ENCODE results near the gene C9orf153. TPM values are rescaled to one million over a fixed set of nuclear protein-coding genes. Genes with fewer than 3 reads are reported as not detected.

Gene C9orf153
- polyA plus RNA-seq, 1 of the 3 experiments (the other 2 are of a cell fraction) = 0.03 TPM

DNA sequence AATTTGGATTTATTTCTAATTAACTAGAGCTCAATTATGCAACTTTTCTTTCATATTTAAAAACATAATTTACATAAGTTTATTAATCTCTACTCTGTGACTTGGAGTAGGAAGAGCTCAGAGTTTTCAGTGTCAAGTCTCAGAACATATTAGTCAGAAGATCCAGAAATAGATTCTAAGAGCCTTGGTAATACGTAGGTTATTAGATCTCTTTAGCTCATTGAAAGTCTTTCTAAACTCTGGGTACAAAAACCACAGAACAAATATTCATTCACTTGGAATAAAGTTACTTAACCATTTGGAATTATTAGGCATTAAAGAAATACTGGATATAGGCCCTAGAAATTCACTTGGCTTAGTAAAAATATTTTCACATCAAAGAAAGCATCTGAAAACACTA, 49.2 kb upstream of the C9orf153 start:
- ChIA-PET CTCF (no interaction called here), POLR2A (no interaction called here)
- H3K27me3 ChIP-seq (ENCODE audit: insufficient read depth) = no peaks in the 10 kb centered on the region

DNA sequence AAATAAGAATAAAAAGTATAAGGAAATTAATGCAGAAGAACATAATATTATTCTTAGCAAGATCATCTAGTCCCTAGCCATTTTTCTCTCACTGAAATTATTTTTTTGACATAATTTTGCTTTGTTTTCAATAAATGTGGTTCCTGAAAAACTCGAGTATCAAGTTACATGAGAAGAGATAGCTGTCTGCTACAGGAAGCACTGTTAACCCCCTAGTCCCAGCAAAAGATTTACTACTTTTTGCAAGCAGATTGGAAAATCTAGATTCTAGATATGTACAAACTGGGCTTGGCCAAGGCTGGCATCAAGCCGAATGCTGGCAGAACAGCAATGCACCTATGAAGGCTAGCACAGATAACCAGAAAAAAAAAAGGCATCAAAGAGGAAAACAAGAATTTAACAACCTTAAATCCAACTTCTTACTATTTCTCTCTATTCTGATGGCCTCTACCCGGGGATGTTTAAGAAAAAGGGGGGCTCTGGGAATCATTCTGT, 44.8 kb upstream of the C9orf153 start:
- Histone ChIP-seq H3K79me2 (ENCODE audit: insufficient read depth) (no peaks in the 10 kb centered on the region), H4K20me1 (ENCODE audit: insufficient read depth) (no peaks in the 10 kb centered on the region), H3K9ac (no peak overlapping the region), H3K36me3 (replicated peaks in 1 of 2; ENCODE audit: control insufficient read depth in 1 of 2, insufficient read depth in 2 of 2, low read length in 1 of 2) (peaks cover 85% of the 10 kb centered on the region in 2 experiments), H3K27ac (ENCODE audit: low read depth in 2 of 2, low read length in 1 of 2) (peak overlapping the region in 1 of 2 experiments; percentile 16; a peak in 1 of 4 replicates), H3K4me1 (ENCODE audit: control insufficient read depth in 1 of 2, insufficient read depth in 2 of 2, low read depth in 1 of 2, low read length in 1 of 2) (no peaks in the 10 kb centered on the region; a peak in 1 of 4 replicates), H3K9me3 (no peaks in the 10 kb centered on the region), H3K9me2 (no peaks in the 10 kb centered on the region), H3K4me2 (no peak overlapping the region), H2AFZ (ENCODE audit: low read depth) (no peak overlapping the region), H3F3A (replicated peaks; ENCODE audit: insufficient read depth) (no peaks in the 10 kb centered on the region), H3K27me3 (ENCODE audit: insufficient read depth) (no peaks in the 10 kb centered on the region), H3K4me3 (ENCODE audit: low read depth in 2 of 2, low read length in 1 of 2) (no peak overlapping the region)
- WGBS (ENCODE audit: low lambda C conversion rate) = 63% methylated on average over 3 of the region's 3 CpGs
- no peak for DNase-seq
- ChIA-PET POLR2A (no interaction called here), CTCF (no interaction called here)
- TF ChIP-seq NFIC (IDR thresholded peaks at IDR 0.05; ENCODE audit: borderline replicate concordance) = no peak
- TF ChIP-seq, protein P1, sequence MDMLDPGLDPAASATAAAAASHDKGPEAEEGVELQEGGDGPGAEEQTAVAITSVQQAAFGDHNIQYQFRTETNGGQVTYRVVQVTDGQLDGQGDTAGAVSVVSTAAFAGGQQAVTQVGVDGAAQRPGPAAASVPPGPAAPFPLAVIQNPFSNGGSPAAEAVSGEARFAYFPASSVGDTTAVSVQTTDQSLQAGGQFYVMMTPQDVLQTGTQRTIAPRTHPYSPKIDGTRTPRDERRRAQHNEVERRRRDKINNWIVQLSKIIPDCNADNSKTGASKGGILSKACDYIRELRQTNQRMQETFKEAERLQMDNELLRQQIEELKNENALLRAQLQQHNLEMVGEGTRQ (IDR thresholded peaks at IDR 0.05; ENCODE audit: borderline replicate concordance, low read depth, low read length) = no peak
- no peak for TF ChIP-seq RXRA (IDR thresholded peaks at IDR 0.05; ENCODE audit: borderline replicate concordance, low read depth)
- TF ChIP-seq, protein P2, sequence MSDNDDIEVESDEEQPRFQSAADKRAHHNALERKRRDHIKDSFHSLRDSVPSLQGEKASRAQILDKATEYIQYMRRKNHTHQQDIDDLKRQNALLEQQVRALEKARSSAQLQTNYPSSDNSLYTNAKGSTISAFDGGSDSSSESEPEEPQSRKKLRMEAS (IDR thresholded peaks at IDR 0.05; ENCODE audit: low read depth) = no peak
- TF ChIP-seq SMC3 (IDR thresholded peaks at IDR 0.05; ENCODE audit: low read depth, low read length) = no peak
- TF ChIP-seq, protein P3, sequence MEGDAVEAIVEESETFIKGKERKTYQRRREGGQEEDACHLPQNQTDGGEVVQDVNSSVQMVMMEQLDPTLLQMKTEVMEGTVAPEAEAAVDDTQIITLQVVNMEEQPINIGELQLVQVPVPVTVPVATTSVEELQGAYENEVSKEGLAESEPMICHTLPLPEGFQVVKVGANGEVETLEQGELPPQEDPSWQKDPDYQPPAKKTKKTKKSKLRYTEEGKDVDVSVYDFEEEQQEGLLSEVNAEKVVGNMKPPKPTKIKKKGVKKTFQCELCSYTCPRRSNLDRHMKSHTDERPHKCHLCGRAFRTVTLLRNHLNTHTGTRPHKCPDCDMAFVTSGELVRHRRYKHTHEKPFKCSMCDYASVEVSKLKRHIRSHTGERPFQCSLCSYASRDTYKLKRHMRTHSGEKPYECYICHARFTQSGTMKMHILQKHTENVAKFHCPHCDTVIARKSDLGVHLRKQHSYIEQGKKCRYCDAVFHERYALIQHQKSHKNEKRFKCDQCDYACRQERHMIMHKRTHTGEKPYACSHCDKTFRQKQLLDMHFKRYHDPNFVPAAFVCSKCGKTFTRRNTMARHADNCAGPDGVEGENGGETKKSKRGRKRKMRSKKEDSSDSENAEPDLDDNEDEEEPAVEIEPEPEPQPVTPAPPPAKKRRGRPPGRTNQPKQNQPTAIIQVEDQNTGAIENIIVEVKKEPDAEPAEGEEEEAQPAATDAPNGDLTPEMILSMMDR (IDR thresholded peaks at IDR 0.05) = no peak
- no peak for TF ChIP-seq NRF1 (IDR thresholded peaks at IDR 0.05; ENCODE audit: low read depth, low read length)
- TF ChIP-seq MEF2A (IDR thresholded peaks at IDR 0.05; ENCODE audit: borderline replicate concordance, low read depth) = no peak
- TF ChIP-seq FOSL2 (IDR thresholded peaks at IDR 0.05; ENCODE audit: borderline replicate concordance, low read depth) = no peak
- TF ChIP-seq RFX5 (IDR thresholded peaks at IDR 0.05; ENCODE audit: low read length) = no peak
- TF ChIP-seq, protein P4, sequence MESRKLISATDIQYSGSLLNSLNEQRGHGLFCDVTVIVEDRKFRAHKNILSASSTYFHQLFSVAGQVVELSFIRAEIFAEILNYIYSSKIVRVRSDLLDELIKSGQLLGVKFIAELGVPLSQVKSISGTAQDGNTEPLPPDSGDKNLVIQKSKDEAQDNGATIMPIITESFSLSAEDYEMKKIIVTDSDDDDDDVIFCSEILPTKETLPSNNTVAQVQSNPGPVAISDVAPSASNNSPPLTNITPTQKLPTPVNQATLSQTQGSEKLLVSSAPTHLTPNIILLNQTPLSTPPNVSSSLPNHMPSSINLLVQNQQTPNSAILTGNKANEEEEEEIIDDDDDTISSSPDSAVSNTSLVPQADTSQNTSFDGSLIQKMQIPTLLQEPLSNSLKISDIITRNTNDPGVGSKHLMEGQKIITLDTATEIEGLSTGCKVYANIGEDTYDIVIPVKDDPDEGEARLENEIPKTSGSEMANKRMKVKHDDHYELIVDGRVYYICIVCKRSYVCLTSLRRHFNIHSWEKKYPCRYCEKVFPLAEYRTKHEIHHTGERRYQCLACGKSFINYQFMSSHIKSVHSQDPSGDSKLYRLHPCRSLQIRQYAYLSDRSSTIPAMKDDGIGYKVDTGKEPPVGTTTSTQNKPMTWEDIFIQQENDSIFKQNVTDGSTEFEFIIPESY (IDR thresholded peaks at IDR 0.05; ENCODE audit: borderline replicate concordance, low read depth) = no peak
- TF ChIP-seq FOXM1 (IDR thresholded peaks at IDR 0.05; ENCODE audit: low read depth) = no peak
- TF ChIP-seq JUND (IDR thresholded peaks at IDR 0.05) = no peak
- TF ChIP-seq, protein P5, sequence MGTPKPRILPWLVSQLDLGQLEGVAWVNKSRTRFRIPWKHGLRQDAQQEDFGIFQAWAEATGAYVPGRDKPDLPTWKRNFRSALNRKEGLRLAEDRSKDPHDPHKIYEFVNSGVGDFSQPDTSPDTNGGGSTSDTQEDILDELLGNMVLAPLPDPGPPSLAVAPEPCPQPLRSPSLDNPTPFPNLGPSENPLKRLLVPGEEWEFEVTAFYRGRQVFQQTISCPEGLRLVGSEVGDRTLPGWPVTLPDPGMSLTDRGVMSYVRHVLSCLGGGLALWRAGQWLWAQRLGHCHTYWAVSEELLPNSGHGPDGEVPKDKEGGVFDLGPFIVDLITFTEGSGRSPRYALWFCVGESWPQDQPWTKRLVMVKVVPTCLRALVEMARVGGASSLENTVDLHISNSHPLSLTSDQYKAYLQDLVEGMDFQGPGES (IDR thresholded peaks at IDR 0.05; ENCODE audit: low read depth, low read length) = no peak
- no peak for TF ChIP-seq RCOR1 (IDR thresholded peaks at IDR 0.05; ENCODE audit: low read length)
- TF ChIP-seq, protein P6, sequence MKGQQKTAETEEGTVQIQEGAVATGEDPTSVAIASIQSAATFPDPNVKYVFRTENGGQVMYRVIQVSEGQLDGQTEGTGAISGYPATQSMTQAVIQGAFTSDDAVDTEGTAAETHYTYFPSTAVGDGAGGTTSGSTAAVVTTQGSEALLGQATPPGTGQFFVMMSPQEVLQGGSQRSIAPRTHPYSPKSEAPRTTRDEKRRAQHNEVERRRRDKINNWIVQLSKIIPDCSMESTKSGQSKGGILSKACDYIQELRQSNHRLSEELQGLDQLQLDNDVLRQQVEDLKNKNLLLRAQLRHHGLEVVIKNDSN (IDR thresholded peaks at IDR 0.05; ENCODE audit: borderline replicate concordance, low read depth) = no peak

More for the DNA sequence above, 49.2 kb upstream of the C9orf153 start:
- H2AFZ ChIP-seq (ENCODE audit: low read depth) = no peak overlapping the region
- H3K4me1 ChIP-seq (ENCODE audit: control insufficient read depth in 1 of 2, insufficient read depth in 2 of 2, low read depth in 1 of 2, low read length in 1 of 2) = no peaks in the 10 kb centered on the region; a peak in 1 of 4 replicates
- H3K27ac ChIP-seq (ENCODE audit: low read depth in 2 of 2, low read length in 1 of 2) = no peak overlapping the region
- no peak overlapping the region for H3K4me2 ChIP-seq
- H3K9me2 ChIP-seq = no peaks in the 10 kb centered on the region
- WGBS (ENCODE audit: low lambda C conversion rate) = 71% methylated on average over 1 of the region's 1 CpG
- no peaks in the 10 kb centered on the region for H3K79me2 ChIP-seq (ENCODE audit: insufficient read depth)
- no peak for TF ChIP-seq YY1 (IDR thresholded peaks at IDR 0.05; ENCODE audit: low read depth)
- no peak for DNase-seq
- H4K20me1 ChIP-seq (ENCODE audit: insufficient read depth) = no peaks in the 10 kb centered on the region
- H3K36me3 ChIP-seq (replicated peaks in 1 of 2; ENCODE audit: control insufficient read depth in 1 of 2, insufficient read depth in 2 of 2, low read length in 1 of 2) = peaks cover 65 to 74% of the 10 kb centered on the region in 2 experiments
- H3F3A ChIP-seq (replicated peaks; ENCODE audit: insufficient read depth) = no peaks in the 10 kb centered on the region
- H3K4me3 ChIP-seq (ENCODE audit: low read depth in 2 of 2, low read length in 1 of 2) = no peak overlapping the region
- H3K9ac ChIP-seq = no peak overlapping the region
- no peaks in the 10 kb centered on the region for H3K9me3 ChIP-seq
